ENCODE data around the gene SPHK2. TPM values are rescaled to one million over a fixed set of nuclear protein-coding genes. Genes with fewer than 3 reads are reported as not detected.
A peak's percentile ranks its signal among the peaks of the same experiment; 100 is the strongest.

The SPHK2 gene
- total RNA-seq, 1 donor = 10.9 TPM

- DNase-seq (ENCODE audit: low read depth) = no peak
- no peak overlapping the region for H3K4me3 ChIP-seq (ENCODE audit: low read depth, low read length)
- no peak for TF ChIP-seq CTCF (IDR thresholded peaks at IDR 0.05; ENCODE audit: insufficient read depth, low read length)
Measured at GRCh38 chr19:48627201-48627864, 8.0 kb downstream of the SPHK2 start.

- TF ChIP-seq CTCF (IDR thresholded peaks at IDR 0.05; ENCODE audit: insufficient read depth, low read length) = no peak
- DNase-seq (ENCODE audit: low read depth) = no peak
- H3K4me3 ChIP-seq (ENCODE audit: low read depth, low read length) = no peak overlapping the region
Measured at GRCh38 chr19:48627865-48628314, 8.6 kb downstream of the SPHK2 start.

- no peak for TF ChIP-seq CTCF (IDR thresholded peaks at IDR 0.05; ENCODE audit: insufficient read depth, low read length)
- no peak overlapping the region for H3K4me3 ChIP-seq (ENCODE audit: low read depth, low read length)
- no peak for DNase-seq (ENCODE audit: low read depth)
Measured at GRCh38 chr19:48628486-48629296, 9.4 kb downstream of the SPHK2 start.

- no peak overlapping the region for H3K4me3 ChIP-seq (ENCODE audit: low read depth, low read length)
- no peak for DNase-seq (ENCODE audit: low read depth)
- TF ChIP-seq CTCF (IDR thresholded peaks at IDR 0.05; ENCODE audit: insufficient read depth, low read length) = no peak
Measured at GRCh38 chr19:48629297-48629598, 9.9 kb downstream of the SPHK2 start.

GRCh38 chr19:48629599-48630295 lies 10.4 kb downstream of the SPHK2 start:
- no peak for TF ChIP-seq CTCF (IDR thresholded peaks at IDR 0.05; ENCODE audit: insufficient read depth, low read length)
- peak; percentile 66 for DNase-seq (ENCODE audit: low read depth)
- H3K4me3 ChIP-seq (ENCODE audit: low read depth, low read length) = no peak overlapping the region

GRCh38 chr19:48630296-48631063 lies 11.2 kb downstream of the SPHK2 start:
- peak; percentile 63 for DNase-seq (ENCODE audit: low read depth)
- peak; percentile 41 for TF ChIP-seq CTCF (IDR thresholded peaks at IDR 0.05; ENCODE audit: insufficient read depth, low read length)
- no peak overlapping the region for H3K4me3 ChIP-seq (ENCODE audit: low read depth, low read length)

All from fibroblast of the aortic adventitia (primary cell).